GM19035 (cell line): ENCODE measurements around the gene CEP57.
"Not testable (repeated sequence)": the region's sequence is repeated elsewhere in the genome, so short reads cannot be mapped to it uniquely, and the experiment has no call there.

Experiments used
- ATAC-seq: cut with Tn5 transposase; IDR thresholded peaks from one replicate; pipeline ENCODE4 v1.9.1; 2021; ENCODE audit not compliant: unreplicated experiment

CEP57 gene

GRCh38 chr11:95853138-95853537 is 62.8 kb downstream of the CEP57 start:
- no peak for ATAC-seq

GRCh38 chr11:95853862-95854261 is 63.6 kb downstream of the CEP57 start:
- no peak for ATAC-seq

DNA sequence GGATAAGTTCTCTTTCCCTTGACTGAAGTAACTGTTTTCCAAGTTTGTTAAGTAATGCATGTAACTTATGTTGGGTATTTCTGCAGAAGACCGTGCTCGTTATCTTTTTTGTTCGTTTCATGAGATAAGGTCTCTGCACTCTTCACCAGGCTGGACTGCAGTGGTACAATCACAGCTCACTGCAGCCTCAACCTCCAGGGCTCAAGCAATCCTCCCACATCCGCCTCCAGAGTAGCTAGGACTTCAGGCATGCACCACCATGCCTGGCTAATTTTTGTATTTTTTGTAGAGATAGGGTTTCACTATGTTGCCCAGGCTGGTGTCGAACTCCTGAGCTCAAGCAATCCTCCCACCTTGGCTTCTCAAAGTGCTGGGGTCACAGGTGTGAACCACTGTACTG is 64.1 kb downstream of the CEP57 start:
- ATAC-seq, result not testable (repeated sequence)

GRCh38 chr11:95860024-95860423 is 69.7 kb downstream of the CEP57 start:
- not testable (repeated sequence) for ATAC-seq

DNA sequence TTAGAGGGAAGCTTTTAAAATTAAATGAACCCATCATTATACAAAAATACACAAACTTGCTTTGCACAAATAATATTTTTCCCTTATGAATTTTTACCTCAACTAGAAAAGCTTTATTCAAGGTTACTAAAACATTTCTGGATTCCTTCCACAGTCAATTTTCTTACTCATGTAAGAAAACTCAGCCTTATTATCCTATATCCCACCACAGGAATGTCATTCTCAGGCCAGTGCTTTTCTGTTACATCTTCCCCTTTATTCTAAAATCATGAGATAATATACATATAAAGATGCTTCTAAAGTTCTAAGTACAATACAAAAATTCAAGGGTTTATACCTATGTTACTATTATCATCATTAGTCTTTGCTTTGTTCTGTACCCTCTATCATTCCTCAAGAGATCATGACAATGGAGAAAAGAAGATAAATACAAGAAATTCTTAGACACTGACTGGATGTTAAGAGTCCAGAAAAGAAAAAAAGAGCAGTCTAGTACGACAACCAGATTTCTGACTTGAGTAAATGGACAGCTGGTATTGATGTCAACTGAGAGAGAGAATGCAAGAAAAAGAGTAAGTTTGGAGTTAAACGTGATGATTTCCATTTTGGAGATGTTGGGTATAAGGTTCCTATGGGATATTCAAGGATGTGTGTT is 73.3 kb downstream of the CEP57 start:
- no peak for ATAC-seq

DNA sequence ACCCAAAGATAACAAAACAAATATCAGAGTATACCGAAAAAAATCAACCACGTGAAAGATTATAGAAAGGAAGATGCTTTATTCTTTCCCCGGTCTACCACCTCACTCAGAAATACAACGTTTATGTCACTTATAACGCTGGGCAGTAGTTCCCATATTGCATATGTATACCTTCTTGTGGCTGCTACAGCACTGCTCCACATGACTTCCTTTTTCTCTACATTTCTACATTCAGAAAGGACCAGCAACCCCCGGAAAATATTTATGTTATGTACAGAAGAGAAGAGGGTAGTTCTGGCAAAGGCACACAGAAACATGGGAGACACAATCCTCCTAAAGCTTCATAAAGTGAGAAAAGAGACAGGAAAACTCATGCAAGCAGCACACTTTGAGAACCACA is 76.8 kb downstream of the CEP57 start:
- no peak for ATAC-seq

- ATAC-seq, result not testable (repeated sequence)
Observed at GRCh38 chr11:95870877-95871276, 80.6 kb downstream of the CEP57 start.

- no peak for ATAC-seq
Observed at GRCh38 chr11:95877291-95877690, 87.0 kb downstream of the CEP57 start.
